Measurements from ENCODE around the gene AHNAK2.
A peak's percentile ranks its signal among the peaks of the same experiment; 100 is the strongest.
"Not testable (repeated sequence)": the region's sequence is repeated elsewhere in the genome, so short reads cannot be mapped to it uniquely, and the experiment has no call there.

The AHNAK2 gene

DNA sequence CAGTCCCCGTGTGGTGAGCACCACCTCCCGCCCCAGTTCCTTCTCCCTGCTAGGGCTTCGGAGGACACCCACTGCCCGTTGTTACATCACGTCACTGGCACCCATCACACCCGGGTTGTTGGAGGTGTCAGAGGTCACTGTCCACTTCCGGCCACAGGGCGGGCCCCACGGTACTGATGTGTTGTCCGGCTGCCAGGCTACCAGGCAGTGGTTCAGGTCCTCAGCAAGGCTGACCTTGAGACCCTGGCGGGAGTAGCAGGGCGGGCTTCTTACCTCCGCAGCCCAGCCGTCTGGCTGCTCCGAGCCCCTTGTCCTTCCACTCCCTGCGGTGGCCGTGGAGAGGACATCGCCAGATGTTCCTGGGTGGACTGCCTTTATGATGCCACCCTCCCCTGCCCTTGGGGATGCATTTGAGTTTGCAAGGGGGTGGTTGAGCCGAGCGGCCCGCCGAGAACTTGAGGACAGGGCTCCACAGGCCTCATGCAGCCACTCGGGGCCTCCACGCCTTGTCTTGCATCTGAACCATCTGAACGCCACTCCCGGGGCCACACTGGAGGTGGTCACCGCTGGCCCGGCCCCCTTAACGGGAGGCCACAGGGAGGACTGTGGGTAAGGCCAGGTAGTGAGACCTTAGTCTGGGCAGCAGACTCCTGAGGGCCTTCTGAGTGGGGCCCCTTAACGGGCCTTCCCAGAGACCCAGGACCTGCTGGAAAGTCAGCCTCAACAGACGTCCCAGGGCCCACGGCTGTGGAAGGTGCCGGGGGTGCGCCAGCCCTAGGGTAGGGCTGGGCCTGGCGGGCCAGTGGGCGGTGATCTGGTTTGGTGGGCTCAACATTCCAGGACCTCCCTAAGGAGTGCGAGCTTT, 80.6 kb downstream of the AHNAK2 start:
- peak; percentile 4 for DNase-seq (ENCODE audit: low spot score)

DNA sequence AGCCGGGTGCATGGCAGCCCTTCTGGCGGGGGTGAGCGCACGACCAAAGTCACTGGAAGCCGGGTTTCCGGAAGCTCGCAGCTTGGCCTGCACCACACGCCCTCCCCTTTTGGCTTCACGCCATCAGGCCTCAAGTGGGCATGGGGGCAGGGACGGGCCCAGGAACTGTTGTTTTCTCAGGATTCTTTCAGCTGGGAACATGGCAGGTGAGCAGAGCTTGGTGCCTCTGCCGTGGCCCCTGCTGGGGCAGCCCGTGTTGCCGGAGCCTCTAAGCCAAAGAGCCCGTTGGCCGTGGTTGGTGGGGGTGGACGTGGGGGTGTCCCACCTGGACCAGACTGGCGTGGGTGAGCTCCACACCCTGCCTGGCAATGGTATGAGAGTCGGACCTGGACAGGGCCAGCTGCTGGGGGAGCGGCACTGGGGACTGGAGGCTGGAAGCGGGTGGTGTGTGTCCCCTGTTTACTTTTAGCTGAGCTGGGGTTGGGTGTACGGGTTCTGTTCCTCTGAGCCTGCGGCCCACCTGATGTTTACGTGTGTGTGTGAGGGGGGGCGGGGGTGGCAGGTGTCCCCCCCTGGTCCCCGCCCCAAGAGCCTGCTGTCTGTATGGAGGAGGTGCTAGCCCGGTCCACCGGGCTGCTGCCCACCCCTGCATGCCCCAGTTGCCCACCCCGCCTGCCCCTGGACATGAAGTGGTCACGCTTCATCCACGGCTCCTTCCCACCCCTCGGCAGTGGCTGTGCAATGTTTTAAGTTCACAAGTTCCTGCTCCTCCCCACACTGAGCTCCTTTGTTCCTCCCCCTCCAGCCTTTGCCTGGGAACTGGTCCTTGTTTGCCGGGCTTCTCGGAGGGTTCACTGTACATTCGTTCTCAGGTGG, 82.2 kb downstream of the AHNAK2 start:
- DNase-seq (ENCODE audit: low spot score), result peak; percentile 21

GRCh38 chr14:104895207-104895785, 82.9 kb downstream of the AHNAK2 start:
- DNase-seq (ENCODE audit: low spot score), result peak; percentile 7

GRCh38 chr14:104894331-104895206, 83.6 kb downstream of the AHNAK2 start:
- peak; percentile 3 for DNase-seq (ENCODE audit: low spot score)

- DNase-seq (ENCODE audit: low spot score), result no peak
Measured at GRCh38 chr14:104893435-104894207, 84.6 kb downstream of the AHNAK2 start.

- peak; percentile 3 for DNase-seq (ENCODE audit: low spot score)
Measured at GRCh38 chr14:104892531-104893434, 85.4 kb downstream of the AHNAK2 start.

DNA sequence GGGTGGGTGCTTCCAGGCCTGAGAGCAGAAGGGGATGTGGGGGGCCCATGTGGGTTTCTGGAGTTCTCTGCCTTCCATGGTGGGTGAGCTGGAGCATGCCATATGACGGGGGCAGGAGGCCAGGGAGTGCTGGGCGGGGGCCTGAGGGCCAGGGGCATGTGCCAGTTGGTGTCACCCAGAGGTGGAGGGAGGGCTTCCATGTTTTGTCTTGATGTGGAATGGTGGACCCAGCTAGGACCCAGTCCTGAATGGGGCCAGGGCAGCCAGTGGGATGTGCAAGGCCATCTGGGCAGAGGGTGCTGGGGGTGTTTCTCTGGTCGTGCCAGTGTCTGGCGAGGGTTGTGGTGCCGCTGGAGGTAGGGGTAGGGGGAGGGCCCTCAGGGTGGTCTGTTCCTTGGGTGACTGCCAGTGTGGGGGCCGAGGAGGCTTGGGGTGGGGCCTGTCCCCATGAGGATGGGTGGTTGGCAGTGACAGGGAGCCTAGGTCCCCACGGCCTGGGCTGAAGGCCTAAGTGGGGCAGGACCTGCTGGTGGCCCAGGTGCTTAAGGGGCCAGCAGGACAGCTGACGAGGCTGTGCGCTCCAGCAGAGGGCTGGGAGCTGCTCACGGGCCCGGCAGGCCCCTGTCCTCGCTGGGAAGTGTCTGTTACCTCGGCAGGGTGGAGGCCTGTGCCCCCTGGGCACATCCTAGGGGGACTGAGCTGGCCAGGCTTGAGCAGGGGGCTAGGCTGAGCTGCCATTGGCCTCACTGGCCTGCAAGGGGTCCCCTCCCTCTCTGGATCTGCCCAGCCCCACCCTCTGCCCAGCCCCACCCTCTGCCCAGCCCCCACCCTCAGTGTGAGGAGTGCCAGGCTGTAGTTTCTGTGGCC, 86.3 kb downstream of the AHNAK2 start:
- DNase-seq (ENCODE audit: low spot score), result no peak

DNA sequence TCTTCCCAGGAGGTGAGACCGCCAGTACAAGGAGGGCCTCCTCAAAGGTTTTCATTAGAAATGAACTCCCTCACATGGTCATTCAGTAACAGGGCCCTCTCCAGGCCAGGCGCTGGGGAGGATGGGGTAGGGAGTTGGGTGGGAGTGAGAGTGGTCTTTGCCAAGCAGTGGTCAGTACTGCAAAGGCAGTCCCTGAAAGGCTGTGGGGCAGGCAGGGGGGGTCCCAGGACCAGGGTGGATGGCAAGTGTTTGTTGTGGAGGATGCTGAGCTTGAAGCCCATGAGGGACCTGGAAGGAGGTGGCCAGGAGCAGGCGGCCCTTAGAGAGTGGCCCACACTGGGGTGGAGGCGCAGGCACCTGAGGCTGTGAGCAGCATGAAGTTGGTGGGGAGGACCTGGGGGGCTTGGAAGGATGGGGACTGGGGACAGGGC, 87.0 kb downstream of the AHNAK2 start:
- DNase-seq (ENCODE audit: low spot score), result no peak

GRCh38 chr14:104890292-104890691, 87.9 kb downstream of the AHNAK2 start:
- not testable (repeated sequence) for DNase-seq (ENCODE audit: low spot score)

GRCh38 chr14:104889375-104889757, 88.8 kb downstream of the AHNAK2 start:
- no peak for DNase-seq (ENCODE audit: low spot score)

GRCh38 chr14:104888489-104889374, 89.4 kb downstream of the AHNAK2 start:
- no peak for DNase-seq (ENCODE audit: low spot score)

DNA sequence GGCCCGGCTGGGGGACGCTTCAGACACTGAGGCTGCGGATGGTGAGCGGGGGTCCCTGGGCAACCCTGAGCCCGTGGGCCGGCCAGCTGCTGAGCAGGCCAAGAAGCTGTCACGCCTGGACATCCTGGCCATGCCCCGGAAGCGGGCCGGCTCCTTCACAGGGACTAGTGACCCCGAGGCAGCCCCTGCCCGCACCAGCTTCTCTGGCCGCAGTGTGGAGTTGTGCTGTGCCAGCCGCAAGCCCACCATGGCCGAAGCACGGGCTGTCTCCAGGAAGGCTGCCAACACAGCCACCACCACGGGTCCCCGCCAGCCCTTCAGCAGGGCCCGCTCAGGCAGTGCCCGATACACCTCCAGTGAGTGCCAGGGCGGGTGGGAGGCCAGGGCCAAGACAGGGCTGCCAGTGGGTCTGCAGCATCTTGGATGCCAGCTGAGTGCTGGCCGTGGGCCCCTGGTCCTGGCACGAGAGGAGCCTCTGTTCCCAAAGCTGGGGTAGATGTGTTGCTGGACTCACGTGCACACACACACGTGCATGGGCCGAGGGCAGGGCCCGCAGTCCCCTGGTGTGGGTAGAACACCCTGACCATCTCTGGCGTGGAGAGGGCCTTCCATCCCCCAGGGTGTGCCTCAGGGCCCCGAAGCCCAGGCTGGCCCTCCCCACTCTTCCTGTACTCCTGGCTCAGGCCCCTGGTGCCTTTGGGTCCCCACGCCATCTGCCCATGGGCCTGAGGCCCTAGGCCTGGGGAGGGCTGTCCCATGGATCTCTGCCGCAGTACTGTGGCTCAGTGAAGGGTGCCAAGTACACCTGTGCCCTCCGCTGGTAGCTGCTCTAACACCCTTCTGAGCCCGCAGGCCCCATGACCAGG, 90.3 kb downstream of the AHNAK2 start:
- no peak for DNase-seq (ENCODE audit: low spot score)
